HCT116 (cell line): Measurements from ENCODE around the gene TMSB4X. TPM values are rescaled to one million over a fixed set of nuclear protein-coding genes. Genes with fewer than 3 reads are reported as not detected.

Source experiments
- ATAC-seq: fragments of 200-7000 bp; cut with Tn5 transposase; 2 replicates; pipeline ENCODE4 v1.9.1; 2020; ENCODE audit warnings: mild to moderate bottlenecking, moderate library complexity
- BruUV-seq: library from RNA; stranded (reverse); fragments of 400-500 nt; replicated peaks from 2 replicates; lab custom pipeline; 2021; lab: Mats Ljungman, UMichigan
- CTCF ChIA-PET: fragments of 300-600 bp; sonication (Branson Sonifier 250); formaldehyde crosslinking; loops from one replicate; lab custom pipeline; 2021; ENCODE audit warnings: antibody characterized with exemption; lab: Charles Lee
- POLR2A ChIA-PET: fragments of 300-600, 350-600 bp; sonication (Branson Sonifier 250); formaldehyde crosslinking; loops from one replicate; lab custom pipeline; 2021; ENCODE audit warnings: antibody characterized with exemption; lab: Charles Lee
- RAD21 ChIA-PET, 2 experiments: fragments of 300-600 bp; sonication (Branson Sonifier 250); formaldehyde crosslinking; loops; one replicate each; lab custom pipeline; 2023; ENCODE audit warnings: low total read pairs in 2 of 2; ENCODE audit not compliant: uncharacterized antibody in 2 of 2, unreplicated experiment in 2 of 2, low non-redundant PET in 1 of 2; lab: Charles Lee
- DNase-seq: peaks from one replicate; pipeline ENCODE4 v3.0.0-alpha.2; 2010; ENCODE audit warnings: low read depth, low spot score
- H2AFZ ChIP-seq: fragments of 200-600 bp; shearing (Covaris generic), sonication (generic); 2 replicates; pipeline ENCODE4 v1.6.1; 2017; ENCODE audit warnings: low read depth, mixed run types, mixed read lengths, antibody characterized with exemption, low read length; ENCODE audit not compliant: poor library complexity, severe bottlenecking
- H3K27ac ChIP-seq: 2 replicates; pipeline ENCODE4 v1.5.1; 2012; ENCODE audit warnings: low read depth, low read length
- H3K27me3 ChIP-seq: fragments of 200-600 bp; sonication (generic); 2 replicates; pipeline ENCODE4 v1.6.1; 2016; ENCODE audit warnings: mixed run types, low read length, mixed read lengths; ENCODE audit not compliant: insufficient read depth
- H3K36me3 ChIP-seq, 2 experiments: fragments of 200-500 bp in 1 of 2; fragments of 200-600 bp in 1 of 2; sonication (Bioruptor generic) in 1 of 2; sonication (generic) in 1 of 2; 2 replicates each; pipeline versions ENCODE4 v1.5.1 to v1.6.1; 2014 to 2016; ENCODE audit warnings: low read length in 2 of 2, inconsistent platforms in 1 of 2, mixed read lengths in 1 of 2, mixed run types in 1 of 2; ENCODE audit not compliant: insufficient read depth in 2 of 2, control insufficient read depth in 1 of 2
- H3K4me1 ChIP-seq, 2 experiments: fragments of 200-600 bp in 1 of 2; sonication (generic) in 1 of 2; 2 replicates each; pipeline versions ENCODE4 v1.5.1 to v1.6.1; 2012 to 2017; ENCODE audit warnings: low read length in 2 of 2, inconsistent platforms in 1 of 2, mild to moderate bottlenecking in 1 of 2, mixed read lengths in 1 of 2, mixed run types in 1 of 2, moderate library complexity in 1 of 2; ENCODE audit not compliant: insufficient read depth in 2 of 2, control insufficient read depth in 1 of 2
- H3K4me2 ChIP-seq: fragments of 200-600 bp; sonication (generic); 2 replicates; pipeline ENCODE4 v1.6.1; 2017; ENCODE audit warnings: mixed run types, low read length, mixed read lengths
- H3K4me3 ChIP-seq, 2 experiments: fragments of 200-600 bp in 1 of 2; sonication (generic) in 1 of 2; replicated peaks in 1 of 2; 2 replicates each; pipeline ENCODE4 v1.5.1; 2011 to 2016; ENCODE audit warnings: low read length in 2 of 2, control low read depth in 1 of 2, low read depth in 1 of 2, mild to moderate bottlenecking in 1 of 2, mixed read lengths in 1 of 2, mixed run types in 1 of 2
- H3K79me2 ChIP-seq: fragments of 200-600 bp; sonication (generic); 2 replicates; pipeline ENCODE4 v1.6.1; 2017; ENCODE audit warnings: mild to moderate bottlenecking, mixed run types, low read length, moderate library complexity, mixed read lengths; ENCODE audit not compliant: insufficient read depth
- H3K9ac ChIP-seq: fragments of 200-600 bp; sonication (generic); 2 replicates; pipeline ENCODE4 v1.6.1; 2016; ENCODE audit warnings: low read length, mixed read lengths
- H3K9me2 ChIP-seq: fragments of 200-600 bp; sonication (generic), shearing (Covaris generic); 2 replicates; pipeline ENCODE4 v1.6.1; 2017; ENCODE audit warnings: mixed run types, mild to moderate bottlenecking, moderate library complexity; ENCODE audit not compliant: insufficient read depth
- H3K9me3 ChIP-seq, 2 experiments: fragments of 200-500 bp in 1 of 2; fragments of 200-600 bp in 1 of 2; sonication (Bioruptor generic) in 1 of 2; sonication (generic) in 1 of 2; 2 replicates each; pipeline ENCODE4 v1.6.1; 2014 to 2017; ENCODE audit warnings: low read length in 2 of 2, mixed read lengths in 2 of 2, inconsistent platforms in 1 of 2, low read depth in 1 of 2, mild to moderate bottlenecking in 1 of 2, mixed run types in 1 of 2, moderate library complexity in 1 of 2; ENCODE audit not compliant: control insufficient read depth in 1 of 2, insufficient read depth in 1 of 2
- H4K20me1 ChIP-seq: fragments of 200-600 bp; sonication (generic), shearing (Covaris generic); 2 replicates; pipeline ENCODE4 v1.6.1; 2017; ENCODE audit warnings: mixed run types, mild to moderate bottlenecking, moderate library complexity; ENCODE audit not compliant: insufficient read depth
- CBX3 ChIP-seq: IDR thresholded peaks from 2 replicates; pipeline ENCODE4 v1.6.1; 2012; ENCODE audit warnings: low read depth
- CEBPB ChIP-seq: IDR thresholded peaks from 2 replicates; pipeline ENCODE4 v1.6.1; 2012; ENCODE audit warnings: low read depth
- EGR1 ChIP-seq: IDR thresholded peaks from 2 replicates; pipeline ENCODE4 v1.6.1; 2012; ENCODE audit warnings: low read depth
- ELF1 ChIP-seq: IDR thresholded peaks from 2 replicates; pipeline ENCODE4 v1.6.1; 2012; ENCODE audit warnings: low read depth, borderline replicate concordance
- EZH2 ChIP-seq: fragments of 200-600 bp; sonication (generic); IDR thresholded peaks from 2 replicates; pipeline ENCODE4 v1.6.1; 2017; ENCODE audit warnings: antibody characterized with exemption, mixed run types
- EZH2phosphoT487 ChIP-seq: fragments of 200-600 bp; IDR thresholded peaks from 2 replicates; pipeline ENCODE4 v1.6.1; 2018; ENCODE audit warnings: antibody characterized with exemption, borderline replicate concordance
- FOSL1 ChIP-seq: IDR thresholded peaks from 2 replicates; pipeline ENCODE4 v1.6.1; 2012; ENCODE audit warnings: low read depth
- POLR2A ChIP-seq: IDR thresholded peaks from 2 replicates; pipeline ENCODE4 v1.7.0; 2011; ENCODE audit warnings: borderline replicate concordance; ENCODE audit not compliant: insufficient read depth, insufficient read length; ENCODE audit errors: extremely low read depth
- RAD21 ChIP-seq: IDR thresholded peaks from 2 replicates; pipeline ENCODE4 v1.6.1; 2012; ENCODE audit warnings: low read depth, mild to moderate bottlenecking
- intact Hi-C: fragments of 100-400 bp; cut with micrococcal nuclease; formaldehyde crosslinking; loops from 2 replicates; pipeline ENCODE4 v1.10.0; 2022
- total RNA-seq: library from RNA; stranded (reverse); gene quantifications from one replicate; pipeline ENCODE4 v1.2.1, GENCODE V29; 2021; ENCODE audit not compliant: unreplicated experiment
- TF ChIP-seq, protein P1 (sequence below): IDR thresholded peaks from 2 replicates; pipeline ENCODE4 v1.6.1; 2011; ENCODE audit warnings: mild to moderate bottlenecking, low read length, moderate library complexity; ENCODE audit not compliant: insufficient replicate concordance; ENCODE audit errors: extremely low read depth
- TF ChIP-seq, protein P2 (sequence below): IDR thresholded peaks from 2 replicates; pipeline ENCODE4 v1.6.1; 2012; ENCODE audit warnings: low read depth
- TF ChIP-seq, protein P3 (sequence below), 3 experiments: fragments of 200-600 bp in 1 of 3; sonication (generic) in 1 of 3; IDR thresholded peaks in 2 of 3; conservative IDR thresholded peaks in 1 of 3; 2 replicates each; pipeline ENCODE4 v1.5.1; 2012 to 2017; ENCODE audit warnings: low read depth in 2 of 3, low read length in 2 of 3, antibody characterized with exemption in 1 of 3, borderline replicate concordance in 1 of 3, control low read depth in 1 of 3, mild to moderate bottlenecking in 1 of 3, mixed read lengths in 1 of 3, mixed run types in 1 of 3, moderate library complexity in 1 of 3; ENCODE audit not compliant: insufficient read depth in 1 of 3

The TMSB4X gene
- total RNA-seq, 1 experiment from 2014 or later, result 407 TPM

DNA sequence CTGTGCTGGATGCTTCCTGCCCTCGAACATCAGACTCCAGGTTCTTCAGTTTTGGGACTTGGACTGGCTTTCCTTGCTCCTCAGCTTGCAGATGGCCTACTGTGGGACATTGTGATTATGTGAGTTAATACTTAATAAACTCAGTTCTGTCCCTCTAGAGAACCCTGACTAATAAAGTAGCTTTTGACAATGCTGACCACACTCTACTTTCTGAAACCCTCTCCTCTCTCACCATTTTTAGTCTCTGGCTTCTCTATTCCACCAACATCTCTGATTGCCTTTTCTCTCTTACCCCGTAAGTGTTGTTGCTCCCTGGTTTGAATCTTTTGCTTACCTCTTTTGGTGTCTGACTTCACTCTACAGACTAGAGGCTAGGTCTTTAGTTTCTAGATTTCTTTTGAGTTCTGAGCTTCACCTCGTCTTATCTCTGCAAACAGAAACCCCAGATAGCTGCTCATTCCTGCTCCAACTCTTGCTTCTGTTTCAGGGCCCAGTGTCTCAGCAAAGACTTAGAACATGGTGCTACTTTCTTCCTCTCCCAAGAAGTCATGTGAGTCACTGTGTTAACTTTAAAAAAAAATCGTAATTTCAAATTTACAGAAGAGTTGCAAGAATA lies 11.4 kb downstream of the TMSB4X start:
- no peaks in the 10 kb centered on the region for H3K36me3 ChIP-seq
- H3K27ac ChIP-seq, result no peak overlapping the region
- POLR2A ChIA-PET, result no interaction called here

More for the DNA sequence above, 11.4 kb downstream of the TMSB4X start:
- TF ChIP-seq, protein P1, sequence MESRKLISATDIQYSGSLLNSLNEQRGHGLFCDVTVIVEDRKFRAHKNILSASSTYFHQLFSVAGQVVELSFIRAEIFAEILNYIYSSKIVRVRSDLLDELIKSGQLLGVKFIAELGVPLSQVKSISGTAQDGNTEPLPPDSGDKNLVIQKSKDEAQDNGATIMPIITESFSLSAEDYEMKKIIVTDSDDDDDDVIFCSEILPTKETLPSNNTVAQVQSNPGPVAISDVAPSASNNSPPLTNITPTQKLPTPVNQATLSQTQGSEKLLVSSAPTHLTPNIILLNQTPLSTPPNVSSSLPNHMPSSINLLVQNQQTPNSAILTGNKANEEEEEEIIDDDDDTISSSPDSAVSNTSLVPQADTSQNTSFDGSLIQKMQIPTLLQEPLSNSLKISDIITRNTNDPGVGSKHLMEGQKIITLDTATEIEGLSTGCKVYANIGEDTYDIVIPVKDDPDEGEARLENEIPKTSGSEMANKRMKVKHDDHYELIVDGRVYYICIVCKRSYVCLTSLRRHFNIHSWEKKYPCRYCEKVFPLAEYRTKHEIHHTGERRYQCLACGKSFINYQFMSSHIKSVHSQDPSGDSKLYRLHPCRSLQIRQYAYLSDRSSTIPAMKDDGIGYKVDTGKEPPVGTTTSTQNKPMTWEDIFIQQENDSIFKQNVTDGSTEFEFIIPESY, result no peak
- TF ChIP-seq EZH2phosphoT487, result no peak
- TF ChIP-seq EZH2, result no peak
- no peak for TF ChIP-seq CBX3
- no peak for TF ChIP-seq RAD21
- TF ChIP-seq, protein P2, sequence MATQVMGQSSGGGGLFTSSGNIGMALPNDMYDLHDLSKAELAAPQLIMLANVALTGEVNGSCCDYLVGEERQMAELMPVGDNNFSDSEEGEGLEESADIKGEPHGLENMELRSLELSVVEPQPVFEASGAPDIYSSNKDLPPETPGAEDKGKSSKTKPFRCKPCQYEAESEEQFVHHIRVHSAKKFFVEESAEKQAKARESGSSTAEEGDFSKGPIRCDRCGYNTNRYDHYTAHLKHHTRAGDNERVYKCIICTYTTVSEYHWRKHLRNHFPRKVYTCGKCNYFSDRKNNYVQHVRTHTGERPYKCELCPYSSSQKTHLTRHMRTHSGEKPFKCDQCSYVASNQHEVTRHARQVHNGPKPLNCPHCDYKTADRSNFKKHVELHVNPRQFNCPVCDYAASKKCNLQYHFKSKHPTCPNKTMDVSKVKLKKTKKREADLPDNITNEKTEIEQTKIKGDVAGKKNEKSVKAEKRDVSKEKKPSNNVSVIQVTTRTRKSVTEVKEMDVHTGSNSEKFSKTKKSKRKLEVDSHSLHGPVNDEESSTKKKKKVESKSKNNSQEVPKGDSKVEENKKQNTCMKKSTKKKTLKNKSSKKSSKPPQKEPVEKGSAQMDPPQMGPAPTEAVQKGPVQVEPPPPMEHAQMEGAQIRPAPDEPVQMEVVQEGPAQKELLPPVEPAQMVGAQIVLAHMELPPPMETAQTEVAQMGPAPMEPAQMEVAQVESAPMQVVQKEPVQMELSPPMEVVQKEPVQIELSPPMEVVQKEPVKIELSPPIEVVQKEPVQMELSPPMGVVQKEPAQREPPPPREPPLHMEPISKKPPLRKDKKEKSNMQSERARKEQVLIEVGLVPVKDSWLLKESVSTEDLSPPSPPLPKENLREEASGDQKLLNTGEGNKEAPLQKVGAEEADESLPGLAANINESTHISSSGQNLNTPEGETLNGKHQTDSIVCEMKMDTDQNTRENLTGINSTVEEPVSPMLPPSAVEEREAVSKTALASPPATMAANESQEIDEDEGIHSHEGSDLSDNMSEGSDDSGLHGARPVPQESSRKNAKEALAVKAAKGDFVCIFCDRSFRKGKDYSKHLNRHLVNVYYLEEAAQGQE, result no peak
- TF ChIP-seq, protein P3, sequence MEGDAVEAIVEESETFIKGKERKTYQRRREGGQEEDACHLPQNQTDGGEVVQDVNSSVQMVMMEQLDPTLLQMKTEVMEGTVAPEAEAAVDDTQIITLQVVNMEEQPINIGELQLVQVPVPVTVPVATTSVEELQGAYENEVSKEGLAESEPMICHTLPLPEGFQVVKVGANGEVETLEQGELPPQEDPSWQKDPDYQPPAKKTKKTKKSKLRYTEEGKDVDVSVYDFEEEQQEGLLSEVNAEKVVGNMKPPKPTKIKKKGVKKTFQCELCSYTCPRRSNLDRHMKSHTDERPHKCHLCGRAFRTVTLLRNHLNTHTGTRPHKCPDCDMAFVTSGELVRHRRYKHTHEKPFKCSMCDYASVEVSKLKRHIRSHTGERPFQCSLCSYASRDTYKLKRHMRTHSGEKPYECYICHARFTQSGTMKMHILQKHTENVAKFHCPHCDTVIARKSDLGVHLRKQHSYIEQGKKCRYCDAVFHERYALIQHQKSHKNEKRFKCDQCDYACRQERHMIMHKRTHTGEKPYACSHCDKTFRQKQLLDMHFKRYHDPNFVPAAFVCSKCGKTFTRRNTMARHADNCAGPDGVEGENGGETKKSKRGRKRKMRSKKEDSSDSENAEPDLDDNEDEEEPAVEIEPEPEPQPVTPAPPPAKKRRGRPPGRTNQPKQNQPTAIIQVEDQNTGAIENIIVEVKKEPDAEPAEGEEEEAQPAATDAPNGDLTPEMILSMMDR (IDR thresholded peaks at IDR 0.05 in 2 of 3, conservative IDR thresholded peaks at IDR 0.05 in 1 of 3; ENCODE audit: borderline replicate concordance in 1 of 3, insufficient read depth in 1 of 3, low read depth in 2 of 3, low read length in 2 of 3), result no peak
- TF ChIP-seq POLR2A, result no peak
- TF ChIP-seq EGR1, result no peak
- no peak for TF ChIP-seq FOSL1
- no peak for TF ChIP-seq CEBPB
- no peak for TF ChIP-seq ELF1
- Histone ChIP-seq H4K20me1 (no peaks in the 10 kb centered on the region), H3K4me2 (no peak overlapping the region), H2AFZ (no peak overlapping the region), H3K9ac (no peak overlapping the region), H3K4me3 (no peak overlapping the region), H3K79me2 (no peaks in the 10 kb centered on the region), H3K27me3 (no peaks in the 10 kb centered on the region), H3K4me1 (peaks cover 20 to 26% of the 10 kb centered on the region in 2 experiments), H3K9me3 (no peaks in the 10 kb centered on the region), H3K9me2 (no peaks in the 10 kb centered on the region)
- no TSS peak for BruUV-seq
- CTCF ChIA-PET, result no interaction called here
- RAD21 ChIA-PET, result no interaction called here
- intact Hi-C loops, result loop anchor here (10.0 kb wide), 1 partner anchor 119 kb away; no protein-coding TSS in a partner anchor
- ATAC-seq (no peak), DNase-seq (no peak)
